B cell (primary cell): ENCODE data around the gene COL11A2. TPM values are rescaled to one million over a fixed set of nuclear protein-coding genes. Genes with fewer than 3 reads are reported as not detected.

Experiments used
- ATAC-seq: fragments of 200-7000 bp; cut with Tn5 transposase; one replicate; pipeline ENCODE4 v1.10.0; 2021; ENCODE audit warnings: low read depth, mild to moderate bottlenecking, moderate number of reproducible peaks, moderate library complexity
- CTCF ChIA-PET: fragments of 350-600 bp; sonication (Branson Sonifier 250); formaldehyde crosslinking; loops from one replicate; lab custom pipeline; 2021; ENCODE audit warnings: antibody characterized with exemption, inconsistent platforms; lab: Charles Lee
- POLR2A ChIA-PET: fragments of 350-600 bp; sonication (Branson Sonifier 250); formaldehyde crosslinking; loops from one replicate; lab custom pipeline; 2021; ENCODE audit warnings: antibody characterized with exemption; lab: Charles Lee
- DNase-seq: peaks from one replicate; pipeline ENCODE4 v3.0.0; 2013
- H2AFZ ChIP-seq: 2 replicates; pipeline ENCODE4 v1.6.1; 2012; ENCODE audit warnings: mild to moderate bottlenecking, low read depth, low read length; ENCODE audit not compliant: insufficient read depth, poor library complexity, severe bottlenecking
- H3K27ac ChIP-seq, 2 donors: 1 replicate in 1 of 2; 2 replicates in 1 of 2; pipeline ENCODE4 v1.5.1; 2012 to 2013; ENCODE audit warnings: low read length in 2 of 2, mild to moderate bottlenecking in 2 of 2, moderate library complexity in 1 of 2
- H3K27me3 ChIP-seq, 4 experiments: fragments of 200-600 bp in 1 of 4; sonication (generic) in 1 of 4; replicated peaks in 1 of 4; 1 replicate in 2 of 4; 2 replicates in 2 of 4; pipeline versions ENCODE4 v1.6.1 to v1.7.0; 2013 to 2016; ENCODE audit warnings: low read length in 3 of 4, mild to moderate bottlenecking in 2 of 4, mixed read lengths in 1 of 4, moderate library complexity in 1 of 4; ENCODE audit not compliant: insufficient read depth in 4 of 4, control insufficient read depth in 3 of 4; ENCODE audit errors: control extremely low read depth in 1 of 4
- H3K36me3 ChIP-seq, 2 experiments: replicated peaks in 1 of 2; 1 replicate in 1 of 2; 2 replicates in 1 of 2; pipeline versions ENCODE4 v1.6.1 to v1.7.1; 2013; ENCODE audit warnings: low read length in 1 of 2; ENCODE audit not compliant: insufficient read depth in 2 of 2, control insufficient read depth in 1 of 2; ENCODE audit errors: control extremely low read depth in 1 of 2, extremely low read depth in 1 of 2
- H3K4me1 ChIP-seq, 2 donors: fragments of 200-600 bp in 1 of 2; sonication (generic) in 1 of 2; 1 replicate in 1 of 2; 2 replicates in 1 of 2; pipeline versions ENCODE4 v1.5.1 to v1.6.1; 2013 to 2017; ENCODE audit warnings: low read length in 2 of 2; ENCODE audit not compliant: control insufficient read depth in 2 of 2, insufficient read depth in 2 of 2
- H3K4me2 ChIP-seq: replicated peaks from 2 replicates; pipeline ENCODE3; 2012; ENCODE audit warnings: mild to moderate bottlenecking, low read depth, low read length; ENCODE audit not compliant: poor library complexity, severe bottlenecking
- H3K4me3 ChIP-seq, 5 experiments: fragments of 200-600 bp in 1 of 5; sonication (generic) in 1 of 5; 1 replicate in 3 of 5; 2 replicates in 2 of 5; pipeline versions ENCODE4 v1.5.1 to v1.7.0; 2011 to 2016; ENCODE audit warnings: low read length in 4 of 5, mild to moderate bottlenecking in 4 of 5, low read depth in 2 of 5, control low read depth in 1 of 5, moderate library complexity in 1 of 5; ENCODE audit not compliant: insufficient read depth in 1 of 5; ENCODE audit errors: control extremely low read depth in 1 of 5, extremely low read depth in 1 of 5
- H3K79me2 ChIP-seq: fragments of 200-600 bp; sonication (generic); one replicate; pipeline ENCODE4 v1.6.0; 2016; ENCODE audit warnings: low read length; ENCODE audit not compliant: control insufficient read depth, insufficient read depth
- H3K9ac ChIP-seq: fragments of 200-600 bp; sonication (generic); 2 replicates; pipeline ENCODE4 v1.6.1; 2017; ENCODE audit warnings: mild to moderate bottlenecking, low read length, moderate library complexity
- H3K9me3 ChIP-seq, 3 donors: one replicate each; pipeline versions ENCODE4 v1.6.1 to v1.7.1; 2013; ENCODE audit warnings: low read length in 2 of 3; ENCODE audit not compliant: control insufficient read depth in 2 of 3, insufficient read depth in 1 of 3; ENCODE audit errors: control extremely low read depth in 1 of 3
- H4K20me1 ChIP-seq: 2 replicates; pipeline ENCODE4 v1.6.0; 2012; ENCODE audit warnings: mild to moderate bottlenecking, low read length; ENCODE audit not compliant: insufficient read depth, control insufficient read depth, poor library complexity, severe bottlenecking
- H3K27ac Mint-ChIP-seq: one replicate; pipeline ENCODE4 v1.8.0; 2021; ENCODE audit warnings: mixed read lengths
- H3K27me3 Mint-ChIP-seq: one replicate; pipeline ENCODE4 v1.8.0; 2021; ENCODE audit warnings: mixed read lengths
- H3K4me1 Mint-ChIP-seq: one replicate; pipeline ENCODE4 v1.8.0; 2021; ENCODE audit warnings: mixed read lengths
- H3K4me3 Mint-ChIP-seq: one replicate; pipeline ENCODE4 v1.8.0; 2021; ENCODE audit warnings: mixed read lengths
- H3K9me3 Mint-ChIP-seq: one replicate; pipeline ENCODE4 v1.8.0; 2022; ENCODE audit warnings: mixed read lengths; ENCODE audit not compliant: insufficient read depth
- EZH2 ChIP-seq: IDR thresholded peaks from 2 replicates; pipeline ENCODE4 v1.6.1; 2012; ENCODE audit warnings: borderline replicate concordance, low read depth, mild to moderate bottlenecking, moderate library complexity, low read length; ENCODE audit not compliant: insufficient read depth, poor library complexity, severe bottlenecking
- WGBS: methylation state at CpG from one replicate; pipeline ENCODE4 v1.1.5; 2013; ENCODE audit warnings: missing lambda C conversion rate; ENCODE audit not compliant: insufficient coverage; 5-methylcytosine and 5-hydroxymethylcytosine counted together
- intact Hi-C: fragments of 100-400 bp; cut with micrococcal nuclease; formaldehyde crosslinking; loops from one replicate; pipeline ENCODE4 v1.10.0; 2022
- polyA plus RNA-seq: library from polyadenylated mRNA; depleted of rRNA; stranded (reverse); fragments of >200 nt; gene quantifications from 2 replicates; pipeline ENCODE4 v1.2.3, GENCODE V29; 2012
- total RNA-seq, 2 donors: library from RNA; stranded (reverse); fragments of 120-200 nt in 1 of 2; gene quantifications; 1 replicate in 1 of 2; 2 replicates in 1 of 2; pipeline versions ENCODE4 v1.2.3 to v1.2.4, GENCODE V29; 2013 to 2022
- TF ChIP-seq, protein P1 (sequence below): fragments of 200-600 bp; IDR thresholded peaks from one replicate; pipeline ENCODE4 v1.8.0; 2022; ENCODE audit warnings: antibody characterized with exemption, mild to moderate bottlenecking

The COL11A2 gene
- total and polyA plus RNA-seq, 2 donors (not counting 1 experiment from before 2014, with no cell fraction given), result 0.39 to 0.82 TPM

- peaks cover 0 to 5% (median 0%) of the 10 kb centered on the region in 3 donors for H3K9me3 ChIP-seq
- Mint-ChIP-seq H3K27ac (no peak overlapping the region), H3K4me3 (no peak overlapping the region), H3K4me1 (peaks cover 28% of the 10 kb centered on the region), H3K9me3 (no peaks in the 10 kb centered on the region), H3K27me3 (peaks cover 5% of the 10 kb centered on the region)
- no peak overlapping the region for H3K27ac ChIP-seq
- no peak overlapping the region for H3K9ac ChIP-seq
- no peaks in the 10 kb centered on the region for H4K20me1 ChIP-seq
- 97% methylated on average over 9 of the region's 14 CpGs for WGBS
- no peak overlapping the region for H3K4me3 ChIP-seq
- ATAC-seq (no peak), DNase-seq (no peak)
- H3K27me3 ChIP-seq, result no peaks in the 10 kb centered on the region
- POLR2A ChIA-PET, result no interaction called here
- peaks cover 9 to 27% of the 10 kb centered on the region in 2 donors for H3K4me1 ChIP-seq
- no peak overlapping the region for H2AFZ ChIP-seq
- no peak for TF ChIP-seq EZH2
- TF ChIP-seq, protein P1, sequence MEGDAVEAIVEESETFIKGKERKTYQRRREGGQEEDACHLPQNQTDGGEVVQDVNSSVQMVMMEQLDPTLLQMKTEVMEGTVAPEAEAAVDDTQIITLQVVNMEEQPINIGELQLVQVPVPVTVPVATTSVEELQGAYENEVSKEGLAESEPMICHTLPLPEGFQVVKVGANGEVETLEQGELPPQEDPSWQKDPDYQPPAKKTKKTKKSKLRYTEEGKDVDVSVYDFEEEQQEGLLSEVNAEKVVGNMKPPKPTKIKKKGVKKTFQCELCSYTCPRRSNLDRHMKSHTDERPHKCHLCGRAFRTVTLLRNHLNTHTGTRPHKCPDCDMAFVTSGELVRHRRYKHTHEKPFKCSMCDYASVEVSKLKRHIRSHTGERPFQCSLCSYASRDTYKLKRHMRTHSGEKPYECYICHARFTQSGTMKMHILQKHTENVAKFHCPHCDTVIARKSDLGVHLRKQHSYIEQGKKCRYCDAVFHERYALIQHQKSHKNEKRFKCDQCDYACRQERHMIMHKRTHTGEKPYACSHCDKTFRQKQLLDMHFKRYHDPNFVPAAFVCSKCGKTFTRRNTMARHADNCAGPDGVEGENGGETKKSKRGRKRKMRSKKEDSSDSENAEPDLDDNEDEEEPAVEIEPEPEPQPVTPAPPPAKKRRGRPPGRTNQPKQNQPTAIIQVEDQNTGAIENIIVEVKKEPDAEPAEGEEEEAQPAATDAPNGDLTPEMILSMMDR, result no peak
- H3K79me2 ChIP-seq, result no peaks in the 10 kb centered on the region
- intact Hi-C loops, result no loop called here
- H3K4me2 ChIP-seq, result no peak overlapping the region
- CTCF ChIA-PET, result interaction anchor here (0.7 to 7.8 kb wide), 3 partner anchors 12 to 143 kb away, joined by 3 to 122 read pairs (median 4); no protein-coding TSS in a partner anchor
- no peaks in the 10 kb centered on the region for H3K36me3 ChIP-seq
These were observed 49.0 kb downstream of the COL11A2 start for GRCh38 chr6:33143113-33143770.

- Histone ChIP-seq H2AFZ (no peak overlapping the region), H3K79me2 (no peaks in the 10 kb centered on the region), H3K4me3 (no peak overlapping the region), H3K9ac (no peak overlapping the region), H4K20me1 (no peaks in the 10 kb centered on the region), H3K27me3 (no peaks in the 10 kb centered on the region), H3K4me2 (peak overlapping the region; percentile 2), H3K4me1 (peaks cover 9 to 27% of the 10 kb centered on the region in 2 donors), H3K9me3 (peaks cover 0 to 5% (median 0%) of the 10 kb centered on the region in 3 donors), H3K27ac (no peak overlapping the region), H3K36me3 (no peaks in the 10 kb centered on the region)
- H3K27me3 Mint-ChIP-seq, result peaks cover 5% of the 10 kb centered on the region
- ATAC-seq (no peak), DNase-seq (no peak)
- no peak overlapping the region for H3K4me3 Mint-ChIP-seq
- H3K4me1 Mint-ChIP-seq, result peaks cover 24% of the 10 kb centered on the region
- CTCF ChIA-PET, result interaction anchor here (1.4 kb wide), 1 partner anchor 12 kb away, joined by 4 read pairs; no protein-coding TSS in a partner anchor
- 80% methylated on average over 1 of the region's 5 CpGs for WGBS
- no peak overlapping the region for H3K27ac Mint-ChIP-seq
- TF ChIP-seq, protein P1, result no peak
- TF ChIP-seq EZH2, result no peak
- POLR2A ChIA-PET, result no interaction called here
- no peaks in the 10 kb centered on the region for H3K9me3 Mint-ChIP-seq
- intact Hi-C loops, result no loop called here
These were observed 49.7 kb downstream of the COL11A2 start for GRCh38 chr6:33142501-33143070.
